ENCODE data around the gene VPS13D. TPM values are rescaled to one million over a fixed set of nuclear protein-coding genes. Genes with fewer than 3 reads are reported as not detected.
A peak's percentile ranks its signal among the peaks of the same experiment; 100 is the strongest.

Gene VPS13D
- total RNA-seq, 1 donor from 2014 or later: 28.3 TPM

DNA sequence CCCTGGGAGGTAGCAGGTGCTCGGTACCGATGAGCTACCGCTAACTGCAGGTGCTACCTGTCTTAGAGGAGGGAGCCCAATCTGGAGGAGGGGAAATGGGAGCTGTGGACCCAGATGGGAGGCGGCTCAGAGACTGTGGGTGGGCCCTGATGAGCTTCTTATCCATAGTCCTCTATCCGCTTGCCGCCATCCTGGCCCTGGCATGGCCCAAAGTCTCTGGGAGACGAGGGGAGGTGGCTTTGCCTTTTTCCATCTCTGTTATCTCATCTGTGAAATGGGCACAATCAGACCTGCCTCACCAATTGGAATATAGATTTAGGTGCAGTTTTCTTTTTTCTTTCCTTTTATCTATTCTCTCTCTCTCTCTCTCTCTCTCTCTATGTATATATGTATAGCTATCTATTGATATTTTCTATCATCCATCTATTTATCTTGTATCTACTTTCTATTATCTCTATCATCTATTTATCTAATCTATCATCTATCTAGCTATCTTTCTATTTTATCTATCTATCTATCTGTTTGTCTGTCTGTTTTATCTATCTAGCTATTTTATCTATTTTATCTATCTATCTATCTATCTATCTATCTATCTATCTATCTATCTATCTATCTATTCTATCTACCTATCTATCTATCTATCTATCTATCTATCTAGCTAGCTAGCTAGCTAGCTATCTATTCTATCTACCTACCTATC is 46.6 kb upstream of the VPS13D start:
- DNase-seq (ENCODE audit: low spot score in 2 of 2): no peak
- Histone ChIP-seq H3K4me3 (no peak overlapping the region), H3K27ac (peak overlapping the region; percentile 26 to 79), H3K9me3 (no peaks in the 10 kb centered on the region), H3K4me1 (peaks cover 0 to 10% of the 10 kb centered on the region in 2 donors), H3K36me3 (no peaks in the 10 kb centered on the region), H3K27me3 (no peaks in the 10 kb centered on the region)
- intact Hi-C loops (cut with DNase I): no loop called here
- TF ChIP-seq, protein P1, sequence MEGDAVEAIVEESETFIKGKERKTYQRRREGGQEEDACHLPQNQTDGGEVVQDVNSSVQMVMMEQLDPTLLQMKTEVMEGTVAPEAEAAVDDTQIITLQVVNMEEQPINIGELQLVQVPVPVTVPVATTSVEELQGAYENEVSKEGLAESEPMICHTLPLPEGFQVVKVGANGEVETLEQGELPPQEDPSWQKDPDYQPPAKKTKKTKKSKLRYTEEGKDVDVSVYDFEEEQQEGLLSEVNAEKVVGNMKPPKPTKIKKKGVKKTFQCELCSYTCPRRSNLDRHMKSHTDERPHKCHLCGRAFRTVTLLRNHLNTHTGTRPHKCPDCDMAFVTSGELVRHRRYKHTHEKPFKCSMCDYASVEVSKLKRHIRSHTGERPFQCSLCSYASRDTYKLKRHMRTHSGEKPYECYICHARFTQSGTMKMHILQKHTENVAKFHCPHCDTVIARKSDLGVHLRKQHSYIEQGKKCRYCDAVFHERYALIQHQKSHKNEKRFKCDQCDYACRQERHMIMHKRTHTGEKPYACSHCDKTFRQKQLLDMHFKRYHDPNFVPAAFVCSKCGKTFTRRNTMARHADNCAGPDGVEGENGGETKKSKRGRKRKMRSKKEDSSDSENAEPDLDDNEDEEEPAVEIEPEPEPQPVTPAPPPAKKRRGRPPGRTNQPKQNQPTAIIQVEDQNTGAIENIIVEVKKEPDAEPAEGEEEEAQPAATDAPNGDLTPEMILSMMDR (IDR thresholded peaks at IDR 0.05): no peak

DNA sequence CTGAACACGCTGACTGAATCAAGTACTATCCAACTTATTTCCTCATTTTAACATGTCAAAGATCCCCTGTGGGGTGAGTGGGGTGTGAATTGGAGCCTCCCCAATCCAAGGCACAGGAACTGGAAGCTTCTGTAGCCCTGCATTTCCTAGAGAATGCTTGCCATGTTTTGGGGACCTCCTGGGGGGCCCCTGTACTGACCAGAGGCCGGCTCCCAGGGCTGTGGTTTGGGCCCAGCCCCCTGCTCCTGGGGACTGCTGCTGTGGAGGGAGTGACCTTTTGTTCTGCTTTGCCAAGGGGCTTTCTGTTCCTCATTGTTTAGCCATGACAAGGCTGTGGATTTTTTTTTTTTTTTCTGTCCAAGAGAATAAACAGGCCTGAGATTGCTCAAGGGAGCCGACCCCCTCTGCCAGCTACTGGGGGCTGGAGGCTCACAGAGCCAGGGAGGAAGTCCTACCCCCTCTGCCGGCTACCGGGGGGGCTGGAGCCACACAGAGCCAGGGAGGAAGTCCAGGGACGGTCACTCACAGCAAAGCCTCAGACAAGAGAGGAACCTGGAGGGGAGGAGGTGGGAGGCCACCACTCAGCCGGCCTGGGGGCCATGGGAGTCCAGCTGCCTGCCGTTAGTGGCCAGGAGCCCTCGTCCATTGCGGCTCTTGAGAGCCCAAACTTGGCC is 45.7 kb upstream of the VPS13D start:
- Histone ChIP-seq H3K27ac (peak overlapping the region; percentile 79 to 81), H3K36me3 (no peaks in the 10 kb centered on the region), H3K27me3 (no peaks in the 10 kb centered on the region), H3K9me3 (no peaks in the 10 kb centered on the region), H3K4me1 (peaks cover 0 to 10% of the 10 kb centered on the region in 2 donors), H3K4me3 (peak overlapping the region; percentile 4 to 29)
- TF ChIP-seq, protein P1 (IDR thresholded peaks at IDR 0.05): peak in 2 of 3 experiments; percentile 12 to 17
- DNase-seq (ENCODE audit: low spot score in 2 of 2): peak; percentile 64 to 88
- intact Hi-C loops (cut with DNase I): no loop called here

DNA sequence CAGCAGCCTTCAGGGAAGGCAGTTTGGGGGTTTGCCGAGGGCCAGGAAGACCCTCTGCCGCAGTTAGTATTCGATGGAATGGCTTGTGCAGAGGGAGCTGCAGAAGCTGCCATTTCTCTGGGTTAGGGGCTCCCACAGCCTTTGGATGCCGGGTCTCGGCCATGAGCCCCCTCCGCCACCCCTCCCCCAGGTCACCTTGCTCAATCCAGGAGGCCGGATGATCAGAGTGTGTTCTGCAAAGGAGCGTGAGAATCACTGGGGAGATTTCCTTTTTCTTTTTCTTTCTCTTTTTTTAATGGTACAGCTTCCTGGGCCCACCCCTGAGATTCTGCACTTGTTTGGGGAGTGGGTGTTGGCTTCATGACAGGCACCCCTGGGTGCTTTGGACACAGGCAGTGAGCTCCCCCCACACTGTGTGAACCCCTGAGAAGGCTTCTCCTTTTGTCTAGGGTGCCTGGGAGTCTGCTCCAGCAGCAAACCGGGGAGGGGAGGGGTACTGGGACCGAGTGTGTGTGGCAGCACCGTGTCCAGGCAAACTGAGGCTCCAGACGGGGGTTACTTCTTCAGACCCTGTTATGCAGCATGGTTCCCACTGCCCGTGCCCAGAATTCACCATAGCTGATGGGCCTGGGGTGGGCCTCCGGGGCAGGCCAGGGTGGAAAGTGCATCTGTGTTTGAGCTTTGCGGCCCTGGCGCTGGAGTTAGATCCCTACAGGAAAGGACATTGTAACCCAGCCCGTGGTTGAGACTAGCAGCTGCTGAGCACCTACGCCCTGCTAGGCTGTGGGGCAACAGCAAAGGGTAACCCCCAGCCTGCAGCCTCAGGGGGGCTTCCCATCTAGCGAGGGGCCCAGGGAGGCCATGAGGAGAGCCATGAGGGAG is 44.6 kb upstream of the VPS13D start:
- Histone ChIP-seq H3K4me3 (peak overlapping the region in 1 of 2 donors; percentile 29), H3K4me1 (peaks cover 0 to 10% of the 10 kb centered on the region in 2 donors)
- intact Hi-C loops (cut with DNase I): no loop called here

DNA sequence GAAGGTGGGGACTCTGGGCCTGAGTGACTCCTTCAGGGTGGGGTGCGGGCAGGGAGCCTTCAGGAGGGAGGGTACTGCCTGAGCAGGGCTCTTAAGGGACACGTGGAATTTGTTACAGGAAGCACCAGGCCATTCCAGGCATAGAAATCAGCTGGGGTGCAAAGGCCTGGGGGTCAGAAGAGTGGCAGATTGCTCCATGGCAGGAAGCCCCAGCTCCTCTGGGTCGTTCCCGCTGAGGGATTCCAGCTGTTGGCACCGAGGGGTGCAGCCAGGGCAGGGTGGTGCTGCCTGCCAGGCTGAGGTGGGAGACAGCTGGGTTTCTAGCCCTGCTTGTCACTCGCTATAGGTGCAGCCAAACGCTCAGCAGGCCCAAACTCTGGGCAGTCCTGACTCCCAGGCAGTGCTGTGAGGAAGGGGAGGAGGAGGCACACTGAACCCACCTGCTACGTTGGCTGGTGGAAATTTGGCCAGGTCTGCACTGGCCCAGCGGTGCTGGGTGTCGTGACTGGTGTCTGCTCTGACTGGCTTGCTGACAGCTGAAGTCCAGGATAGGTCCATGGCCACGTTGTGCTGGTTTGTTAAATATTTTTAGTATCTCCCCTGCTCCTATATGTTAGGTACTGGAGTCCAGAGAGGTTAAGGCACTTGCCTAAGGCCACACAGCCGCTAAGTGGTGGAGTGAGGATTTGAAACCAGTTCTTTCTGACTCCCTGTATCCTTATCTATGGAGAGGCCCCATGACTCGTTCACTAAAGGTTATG is 43.7 kb upstream of the VPS13D start:
- TF ChIP-seq, protein P1 (IDR thresholded peaks at IDR 0.05): no peak
- Histone ChIP-seq H3K4me1 (peaks cover 0 to 10% of the 10 kb centered on the region in 2 donors), H3K36me3 (no peaks in the 10 kb centered on the region), H3K4me3 (no peak overlapping the region), H3K27me3 (no peaks in the 10 kb centered on the region), H3K27ac (peak overlapping the region; percentile 79 to 81), H3K9me3 (no peaks in the 10 kb centered on the region)
- DNase-seq (ENCODE audit: low spot score in 2 of 2): no peak
- intact Hi-C loops (cut with DNase I): no loop called here

More for the DNA sequence above, 44.6 kb upstream of the VPS13D start:
- Histone ChIP-seq H3K9me3 (no peaks in the 10 kb centered on the region), H3K27me3 (no peaks in the 10 kb centered on the region), H3K27ac (peak overlapping the region; percentile 79 to 81), H3K36me3 (no peaks in the 10 kb centered on the region)
- no peak for DNase-seq (ENCODE audit: low spot score in 2 of 2)
- TF ChIP-seq, protein P1 (IDR thresholded peaks at IDR 0.05): no peak

DNA sequence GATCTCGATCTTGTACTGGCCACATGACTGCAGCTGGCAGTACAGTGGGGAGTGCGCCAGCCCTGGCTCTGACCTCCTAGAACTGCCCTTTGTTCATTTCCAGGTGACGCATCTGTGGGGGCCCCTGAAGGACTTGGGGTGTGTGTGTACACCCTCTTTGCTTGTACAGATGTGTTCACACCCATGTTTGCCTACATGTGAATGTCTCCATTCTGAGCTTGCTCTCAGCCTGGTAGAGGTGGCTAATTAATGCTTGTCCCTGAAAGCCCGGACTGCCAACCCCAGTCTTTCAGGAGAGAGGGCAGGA is 43.2 kb upstream of the VPS13D start:
- Histone ChIP-seq H3K9me3 (no peaks in the 10 kb centered on the region), H3K27ac (peak overlapping the region in 1 of 2 donors; percentile 46), H3K27me3 (no peaks in the 10 kb centered on the region), H3K4me1 (peaks cover 0 to 10% of the 10 kb centered on the region in 2 donors), H3K36me3 (no peaks in the 10 kb centered on the region), H3K4me3 (no peak overlapping the region)
- intact Hi-C loops (cut with DNase I): no loop called here
- no peak for DNase-seq (ENCODE audit: low spot score in 2 of 2)
- TF ChIP-seq, protein P1 (IDR thresholded peaks at IDR 0.05): no peak
